Peyer's patch (tissue), 4 donors: ENCODE measurements around the gene BIRC6.

Experiments
- POLR2A ChIP-seq, 2 donors: fragments of 450-650 bp; IDR thresholded peaks; one replicate each; pipeline ENCODE4 v1.5.1; 2017; ENCODE audit warnings: antibody characterized with exemption in 2 of 2, mild to moderate bottlenecking in 2 of 2, moderate library complexity in 2 of 2
- TF ChIP-seq, protein P1 (sequence below), 6 experiments: fragments of 450-650 bp in 4 of 6; fragments of 200-600 bp in 2 of 6; sonication (generic) in 1 of 6; IDR thresholded peaks; one replicate each; pipeline ENCODE4 v1.5.1; 2017 to 2019; ENCODE audit warnings: antibody characterized with exemption in 6 of 6, mild to moderate bottlenecking in 3 of 6, moderate library complexity in 1 of 6

DNA sequence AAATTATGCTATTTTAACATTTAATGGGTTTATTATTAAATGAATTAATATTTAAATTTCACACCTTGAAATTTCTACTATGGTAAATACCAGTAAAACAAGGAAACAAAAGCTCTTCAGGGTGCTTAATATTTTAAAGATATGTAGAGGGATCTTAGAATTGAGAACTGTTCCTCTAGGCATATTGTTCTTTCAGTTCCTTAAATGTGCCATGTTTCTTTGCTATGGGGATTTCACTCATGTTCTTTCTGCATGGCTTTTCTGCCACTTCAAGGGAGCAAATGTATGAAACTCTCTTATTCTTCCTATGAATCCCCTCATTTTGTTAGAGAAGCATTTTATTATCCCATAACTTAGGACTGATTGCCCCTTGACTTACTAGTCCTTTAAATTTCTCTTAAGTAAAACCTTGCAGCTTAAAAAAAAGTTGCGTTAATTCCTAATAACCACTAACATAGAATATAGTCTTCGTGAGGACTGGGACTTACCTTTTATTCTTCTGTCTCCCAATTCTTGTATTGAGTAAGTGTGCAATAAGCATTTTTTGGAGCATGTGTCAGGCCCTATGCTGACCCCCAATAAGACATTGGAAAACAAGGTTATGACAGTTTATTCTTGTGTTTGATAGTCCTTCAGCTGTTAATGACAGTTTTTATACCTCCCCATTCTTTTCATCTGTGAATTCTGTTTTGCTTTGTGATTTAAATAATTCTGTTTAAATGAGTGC is 95.7 kb downstream of the BIRC6 start:
- TF ChIP-seq, protein P1, sequence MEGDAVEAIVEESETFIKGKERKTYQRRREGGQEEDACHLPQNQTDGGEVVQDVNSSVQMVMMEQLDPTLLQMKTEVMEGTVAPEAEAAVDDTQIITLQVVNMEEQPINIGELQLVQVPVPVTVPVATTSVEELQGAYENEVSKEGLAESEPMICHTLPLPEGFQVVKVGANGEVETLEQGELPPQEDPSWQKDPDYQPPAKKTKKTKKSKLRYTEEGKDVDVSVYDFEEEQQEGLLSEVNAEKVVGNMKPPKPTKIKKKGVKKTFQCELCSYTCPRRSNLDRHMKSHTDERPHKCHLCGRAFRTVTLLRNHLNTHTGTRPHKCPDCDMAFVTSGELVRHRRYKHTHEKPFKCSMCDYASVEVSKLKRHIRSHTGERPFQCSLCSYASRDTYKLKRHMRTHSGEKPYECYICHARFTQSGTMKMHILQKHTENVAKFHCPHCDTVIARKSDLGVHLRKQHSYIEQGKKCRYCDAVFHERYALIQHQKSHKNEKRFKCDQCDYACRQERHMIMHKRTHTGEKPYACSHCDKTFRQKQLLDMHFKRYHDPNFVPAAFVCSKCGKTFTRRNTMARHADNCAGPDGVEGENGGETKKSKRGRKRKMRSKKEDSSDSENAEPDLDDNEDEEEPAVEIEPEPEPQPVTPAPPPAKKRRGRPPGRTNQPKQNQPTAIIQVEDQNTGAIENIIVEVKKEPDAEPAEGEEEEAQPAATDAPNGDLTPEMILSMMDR (IDR thresholded peaks at IDR 0.05) = no peak
- no peak for TF ChIP-seq POLR2A (IDR thresholded peaks at IDR 0.05)
